Activated T-cell treated with anti-CD3 and anti-CD28 coated beads, Interleukin-2, amount 50 U/mL, for 1 hour (primary cell): ENCODE data around the gene TNFRSF1A.
A peak's percentile ranks its signal among the peaks of the same experiment; 100 is the strongest.

Experiments
- DNase-seq: peaks from one replicate; pipeline ENCODE4 v3.0.0-alpha.2; 2020

Gene TNFRSF1A

GRCh38 chr12:6374028-6374785, 32.3 kb upstream of the TNFRSF1A start:
- DNase-seq = no peak

- no peak for DNase-seq
Observed at GRCh38 chr12:6373022-6373787, 31.3 kb upstream of the TNFRSF1A start.

GRCh38 chr12:6372403-6373003, 30.6 kb upstream of the TNFRSF1A start:
- DNase-seq = no peak

GRCh38 chr12:6370994-6371754, 29.3 kb upstream of the TNFRSF1A start:
- DNase-seq = no peak

GRCh38 chr12:6370576-6370935, 28.7 kb upstream of the TNFRSF1A start:
- no peak for DNase-seq

- no peak for DNase-seq
Observed at GRCh38 chr12:6369916-6370575, 28.2 kb upstream of the TNFRSF1A start.

GRCh38 chr12:6368906-6369525, 27.1 kb upstream of the TNFRSF1A start:
- no peak for DNase-seq

GRCh38 chr12:6367969-6368892, 26.4 kb upstream of the TNFRSF1A start:
- no peak for DNase-seq

GRCh38 chr12:6367065-6367968, 25.4 kb upstream of the TNFRSF1A start:
- no peak for DNase-seq

GRCh38 chr12:6364044-6364374, 22.1 kb upstream of the TNFRSF1A start:
- DNase-seq = peak; percentile 53

GRCh38 chr12:6363330-6364043, 21.6 kb upstream of the TNFRSF1A start:
- DNase-seq = peak; percentile 75

- DNase-seq = no peak
Observed at GRCh38 chr12:6363010-6363329, 21.1 kb upstream of the TNFRSF1A start.

- no peak for DNase-seq
Observed at GRCh38 chr12:6362403-6362802, 20.5 kb upstream of the TNFRSF1A start.

- DNase-seq = no peak
Observed at GRCh38 chr12:6361834-6362233, 20.0 kb upstream of the TNFRSF1A start.

GRCh38 chr12:6360578-6361490, 19.0 kb upstream of the TNFRSF1A start:
- no peak for DNase-seq

- DNase-seq = no peak
Observed at GRCh38 chr12:6360080-6360571, 18.2 kb upstream of the TNFRSF1A start.

- no peak for DNase-seq
Observed at GRCh38 chr12:6358881-6359280, 17.0 kb upstream of the TNFRSF1A start.

GRCh38 chr12:6356374-6356820, 14.5 kb upstream of the TNFRSF1A start:
- no peak for DNase-seq
